HepG2 (cell line): ENCODE measurements around the gene SLC5A6. TPM values are rescaled to one million over a fixed set of nuclear protein-coding genes. Genes with fewer than 3 reads are reported as not detected.

Experiments used
- BRD4 ChIP-seq: sonication (generic); formaldehyde crosslinking; IDR thresholded peaks from 2 replicates; pipeline ENCODE4 v1.4.0; 2020; ENCODE audit warnings: missing genetic modification reagents
- CBX2 ChIP-seq, 2 experiments: fragments of 200-600 bp in 1 of 2; sonication (generic); formaldehyde crosslinking in 1 of 2; IDR thresholded peaks; 2 replicates each; pipeline versions ENCODE4 v1.7.0 to v1.8.1; 2018 to 2022; ENCODE audit warnings: low read depth in 2 of 2, low read length in 1 of 2, mild to moderate bottlenecking in 1 of 2, missing genetic modification reagents in 1 of 2
- CCDC6 ChIP-seq: sonication (generic); formaldehyde crosslinking; IDR thresholded peaks from 2 replicates; pipeline ENCODE4 v1.8.1; 2022; ENCODE audit warnings: mild to moderate bottlenecking, missing genetic modification reagents, moderate library complexity
- CEBPZ ChIP-seq: IDR thresholded peaks from 2 replicates; pipeline ENCODE4 v1.6.1; 2012; ENCODE audit warnings: low read length, improper control_type of control experiment
- DBP ChIP-seq: sonication (generic); formaldehyde crosslinking; IDR thresholded peaks from 2 replicates; pipeline ENCODE4 v1.4.0; 2020; ENCODE audit warnings: missing genetic modification reagents; ENCODE audit errors: not compliant biosample characterization
- KDM2A ChIP-seq: sonication (generic); formaldehyde crosslinking; IDR thresholded peaks from 2 replicates; pipeline ENCODE4 v1.4.0; 2020; ENCODE audit warnings: low read depth, missing genetic modification reagents, borderline replicate concordance
- MAF1 ChIP-seq: sonication (generic); formaldehyde crosslinking; IDR thresholded peaks from 2 replicates; pipeline ENCODE4 v1.5.0; 2020; ENCODE audit warnings: missing genetic modification reagents, borderline replicate concordance
- NR0B2 ChIP-seq: sonication (generic); formaldehyde crosslinking; IDR thresholded peaks from 2 replicates; pipeline ENCODE4 v1.4.0; 2020; ENCODE audit warnings: mild to moderate bottlenecking, missing genetic modification reagents
- SAP130 ChIP-seq: IDR thresholded peaks from 2 replicates; pipeline ENCODE4 v1.6.1; 2016; ENCODE audit warnings: low read depth
- SNAPC2 ChIP-seq: sonication (generic); formaldehyde crosslinking; IDR thresholded peaks from 2 replicates; pipeline ENCODE4 v1.8.1; 2022; ENCODE audit warnings: mild to moderate bottlenecking, missing genetic modification reagents
- ZBTB37 ChIP-seq: sonication (generic); formaldehyde crosslinking; IDR thresholded peaks from 2 replicates; pipeline ENCODE4 v1.4.0; 2020; ENCODE audit warnings: mild to moderate bottlenecking, missing genetic modification reagents
- ZKSCAN8 ChIP-seq: IDR thresholded peaks from 2 replicates; pipeline ENCODE4 v1.6.1; 2016; ENCODE audit warnings: borderline replicate concordance, missing genetic modification reagents, missing compliant biosample characterization
- ZNF264 ChIP-seq: sonication (generic); formaldehyde crosslinking; IDR thresholded peaks from 2 replicates; pipeline ENCODE4 v1.4.0; 2020; ENCODE audit warnings: missing genetic modification reagents
- ZNF44 ChIP-seq: sonication (generic); formaldehyde crosslinking; IDR thresholded peaks from 2 replicates; pipeline ENCODE4 v1.5.1; 2020; ENCODE audit warnings: mild to moderate bottlenecking, missing genetic modification reagents
- ZNF543 ChIP-seq: sonication (generic); formaldehyde crosslinking; IDR thresholded peaks from 2 replicates; pipeline ENCODE4 v1.4.0; 2020; ENCODE audit warnings: mild to moderate bottlenecking, missing genetic modification reagents
- ZNF550 ChIP-seq: sonication (generic); formaldehyde crosslinking; IDR thresholded peaks from 2 replicates; pipeline ENCODE4 v1.4.0; 2020; ENCODE audit warnings: mild to moderate bottlenecking, missing genetic modification reagents, borderline replicate concordance
- ZNF607 ChIP-seq: sonication (generic); formaldehyde crosslinking; IDR thresholded peaks from 2 replicates; pipeline ENCODE4 v1.5.1; 2020; ENCODE audit warnings: missing genetic modification reagents, mild to moderate bottlenecking, borderline replicate concordance
- ZNF710 ChIP-seq: sonication (generic); formaldehyde crosslinking; IDR thresholded peaks from 2 replicates; pipeline ENCODE4 v1.5.0; 2020; ENCODE audit warnings: mild to moderate bottlenecking, missing genetic modification reagents, borderline replicate concordance
- polyA plus RNA-seq, 8 experiments: library from polyadenylated mRNA; depleted of rRNA in 3 of 8; stranded (reverse) in 7 of 8; unstranded in 1 of 8; fragments of >200 nt; fragmentation: Illumina TruSeq in 4 of 8; extraction: Trizol in 4 of 8; gene quantifications; 2 replicates each; pipeline versions ENCODE4 v1.2.1 to v1.2.3, GENCODE V29; 2011 to 2016; ENCODE audit warnings: low read depth in 4 of 8, missing spikeins in 1 of 8, mixed read lengths in 1 of 8; ENCODE audit not compliant: insufficient read depth in 1 of 8
- total RNA-seq, 5 experiments: library from RNA; depleted of rRNA; stranded (reverse); fragments of >200 nt; fragmentation: Illumina TruSeq; extraction: Trizol; gene quantifications; 2 replicates each; pipeline ENCODE4 v1.2.3, GENCODE V29; 2016; ENCODE audit warnings: low read depth in 1 of 5

Gene SLC5A6
- total and polyA plus RNA-seq, 2 of the 13 experiments (the other 11 are each of a cell fraction or from before 2014, with no cell fraction given), result 135 to 417 TPM

- TF ChIP-seq ZBTB37 (CRISPR knock-in tag) (no peak), BRD4 (CRISPR knock-in tag) (no peak), ZNF543 (no peak), ZNF607 (CRISPR knock-in tag) (no peak), CEBPZ (no peak), MAF1 (no peak), SNAPC2 (CRISPR knock-in tag) (no peak), DBP (CRISPR knock-in tag) (no peak), ZKSCAN8 (CRISPR knock-in tag) (no peak), ZNF44 (CRISPR knock-in tag) (no peak), ZNF710 (CRISPR knock-in tag) (no peak), CCDC6 (CRISPR knock-in tag) (no peak), ZNF264 (CRISPR knock-in tag) (no peak), ZNF550 (CRISPR knock-in tag) (no peak), KDM2A (CRISPR knock-in tag) (no peak), CBX2 (IDR thresholded peaks at IDR 0.05; ENCODE audit: low read depth, low read length) (no peak), CBX2 (CRISPR knock-in tag; IDR thresholded peaks at IDR 0.05; ENCODE audit: low read depth) (no peak; the same call in 1 of the 2 replicates), SAP130 (CRISPR knock-in tag) (peak; percentile 29; the same call in 1 of the 2 replicates), NR0B2 (no peak)
Observed at GRCh38 chr2:27152102-27152795, 59.8 kb downstream of the SLC5A6 start (continued).
